NCI-H2107 (cell line): ENCODE data around the gene DNAJC27.

Experiments
- DNase-seq: peaks from one replicate; lab custom pipeline; 2025; lab: John Stamatoyannopoulos, UW

The DNAJC27 gene

GRCh38 chr2:24906466-24906865 is 65.3 kb downstream of the DNAJC27 start:
- DNase-seq, result no peak

DNA sequence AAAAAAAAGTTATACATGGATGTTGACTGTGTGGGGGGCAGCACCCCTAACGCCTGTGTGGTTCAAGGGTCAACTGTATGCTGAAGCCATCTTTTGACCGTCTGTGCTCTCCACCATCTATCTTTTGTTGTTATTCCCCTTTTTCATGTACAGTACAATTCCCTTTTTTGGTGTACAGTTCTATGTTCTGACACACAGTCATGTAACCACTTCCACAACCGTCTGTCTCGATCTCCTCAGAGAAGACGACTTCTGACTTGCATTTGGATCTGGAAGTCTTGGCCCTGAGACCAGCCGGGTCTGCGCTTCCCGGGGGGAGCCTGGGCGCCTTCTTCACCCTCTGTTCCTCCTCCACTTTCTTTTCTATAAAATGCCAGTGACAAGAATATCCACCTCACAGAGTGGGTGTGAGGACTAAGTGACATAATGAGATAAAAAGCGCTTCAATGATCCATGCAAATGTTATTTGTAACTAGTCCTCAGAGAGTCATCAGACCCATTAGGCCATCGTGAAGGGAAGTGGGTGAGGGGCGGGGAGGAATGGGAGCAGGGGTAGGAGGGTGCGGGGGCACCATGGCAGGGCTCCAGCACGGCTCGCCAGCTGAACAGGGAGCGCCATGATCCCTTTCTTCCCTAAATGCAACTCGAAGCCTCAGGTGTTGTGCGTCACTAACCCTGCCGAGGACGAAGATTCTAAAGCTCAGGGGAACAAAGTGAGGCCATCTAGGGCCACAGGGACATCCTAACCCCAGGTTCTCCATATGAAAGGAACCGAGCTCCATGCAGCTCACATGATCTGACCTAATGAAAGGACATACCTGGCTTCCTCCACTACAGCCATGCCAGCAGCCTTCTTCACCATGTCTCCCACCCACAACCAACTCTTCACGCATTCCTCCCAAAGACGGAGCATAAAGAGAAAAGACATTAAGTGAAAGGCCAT is 68.3 kb downstream of the DNAJC27 start:
- DNase-seq, result no peak

DNA sequence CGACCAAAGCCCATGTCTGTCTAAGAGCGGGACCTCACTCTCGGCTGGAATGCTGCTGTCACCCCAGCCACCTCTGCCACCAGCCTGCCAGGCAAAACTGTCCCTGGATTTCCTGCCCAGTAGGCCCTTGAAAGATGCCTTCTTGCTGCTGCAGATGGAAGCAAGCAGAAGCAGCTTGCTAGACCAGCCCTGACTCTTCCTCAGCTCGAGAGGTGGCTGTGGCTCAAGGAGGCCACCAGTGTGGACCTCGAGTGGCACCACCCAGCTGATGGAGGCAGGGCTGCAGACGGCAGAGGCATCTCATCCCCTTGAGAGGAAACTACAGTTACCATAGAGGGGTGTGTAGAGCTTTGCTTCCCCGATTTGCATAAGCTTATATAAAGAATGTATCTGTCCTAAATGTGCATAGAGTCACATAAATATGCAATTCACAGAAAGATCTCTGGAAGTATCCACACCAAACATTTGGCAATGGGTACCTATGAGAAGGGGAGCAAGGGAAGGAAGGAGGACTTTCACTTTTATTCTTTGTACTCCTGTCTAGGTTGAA is 72.3 kb downstream of the DNAJC27 start:
- DNase-seq, result no peak

DNA sequence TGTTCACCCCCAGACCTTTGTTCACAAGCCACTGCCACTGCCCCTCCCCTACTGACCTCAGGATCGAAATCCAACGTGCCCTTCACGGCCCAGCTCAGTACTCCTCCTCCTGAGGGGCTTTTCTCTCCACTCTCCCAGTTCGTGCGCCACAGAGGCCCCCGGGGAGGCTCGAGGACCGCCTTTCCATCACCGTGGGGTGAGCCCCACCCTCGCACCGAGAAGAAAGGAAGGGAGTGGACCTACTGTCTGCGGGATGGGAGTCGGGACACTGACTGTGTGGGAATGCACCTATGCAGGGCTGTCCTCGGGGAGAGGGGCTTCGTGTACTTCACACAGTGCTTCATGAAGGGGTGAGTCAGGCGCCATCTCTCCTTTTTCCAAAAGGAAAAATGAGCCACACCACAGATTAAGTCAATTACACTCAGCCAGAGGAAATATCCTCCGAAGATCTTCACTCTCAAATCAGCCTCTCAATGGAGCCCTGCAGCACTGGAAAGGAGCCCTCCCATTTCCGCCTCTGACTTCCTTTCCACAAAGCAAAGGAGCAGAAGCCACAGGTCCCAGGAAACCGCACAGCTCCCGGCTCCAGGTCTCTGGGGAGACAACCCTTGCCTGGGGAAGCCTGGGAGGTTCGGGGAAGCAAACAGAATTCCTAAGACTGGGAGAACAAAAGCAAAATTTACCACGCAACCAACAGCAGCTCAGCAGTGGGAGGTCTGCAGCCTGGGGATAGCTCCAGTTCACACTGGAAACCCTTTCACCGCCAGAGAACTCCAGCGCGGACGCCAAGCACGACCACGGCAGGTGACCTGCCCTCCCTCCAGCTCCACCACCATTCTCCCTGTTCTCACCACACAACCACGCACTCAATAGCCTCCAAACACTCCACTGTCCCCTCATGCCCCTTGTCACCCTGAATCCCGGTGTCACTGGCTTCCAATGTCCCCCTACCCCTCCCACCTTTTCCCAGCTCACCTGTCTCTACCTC is 73.3 kb downstream of the DNAJC27 start:
- peak; percentile 32 for DNase-seq

GRCh38 chr2:24894750-24895149 is 77.0 kb downstream of the DNAJC27 start:
- DNase-seq, result no peak

DNA sequence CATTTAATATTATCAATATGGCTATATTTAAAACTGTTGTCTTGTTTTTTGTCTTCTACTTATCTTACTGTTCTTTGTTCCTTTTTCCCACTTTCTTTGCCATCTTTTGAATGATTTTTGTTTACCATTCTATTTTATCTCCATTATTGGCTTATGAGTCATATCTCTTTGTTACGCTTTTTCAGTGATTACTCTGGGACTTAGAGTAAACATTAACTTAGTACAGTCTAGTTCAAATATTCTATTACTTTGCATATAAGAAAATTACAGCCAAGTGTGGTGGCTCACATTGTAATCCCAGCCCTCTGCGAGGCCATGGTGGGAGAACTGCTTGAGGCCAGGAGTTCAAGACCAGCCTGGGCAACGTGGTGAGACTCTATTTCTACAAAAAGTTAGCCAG is 77.8 kb downstream of the DNAJC27 start:
- DNase-seq, result no peak
